NCI-H146 treated with DMSO at 0.1 percent for 48 hours (cell line): ENCODE measurements around the gene MYL9.
"Not testable (repeated sequence)": the region's sequence is repeated elsewhere in the genome, so short reads cannot be mapped to it uniquely, and the experiment has no call there.

ENCODE experiments used
- DNase-seq: peaks from one replicate; lab custom pipeline; 2025; ENCODE audit not compliant: unreplicated experiment; lab: John Stamatoyannopoulos, UW

Gene MYL9

GRCh38 chr20:36541227-36541767, at the start of gene MYL9:
MYL9 (plus strand) TSS chr20:36541519; CDS start chr20:36544885, 3,366 bp downstream.
- no peak for DNase-seq

GRCh38 chr20:36491901-36492617, 49.3 kb upstream of the MYL9 start:
- DNase-seq, result no peak

- no peak for DNase-seq
These were observed 48.1 kb upstream of the MYL9 start for GRCh38 chr20:36493051-36493800.

- DNase-seq, result no peak
These were observed 47.6 kb upstream of the MYL9 start for GRCh38 chr20:36493801-36494114.

GRCh38 chr20:36496707-36497669, 44.3 kb upstream of the MYL9 start:
- no peak for DNase-seq

- no peak for DNase-seq
These were observed 43.5 kb upstream of the MYL9 start for GRCh38 chr20:36497856-36498255.

- no peak for DNase-seq
These were observed 42.7 kb upstream of the MYL9 start for GRCh38 chr20:36498386-36499179.

- no peak for DNase-seq
These were observed 42.1 kb upstream of the MYL9 start for GRCh38 chr20:36499211-36499610.

GRCh38 chr20:36499723-36500501, 41.4 kb upstream of the MYL9 start:
- no peak for DNase-seq

- DNase-seq, result no peak
These were observed 39.8 kb upstream of the MYL9 start for GRCh38 chr20:36501367-36502006.

- DNase-seq, result no peak
These were observed 37.0 kb upstream of the MYL9 start for GRCh38 chr20:36504295-36504694.

- DNase-seq, result no peak
These were observed 35.1 kb upstream of the MYL9 start for GRCh38 chr20:36506253-36506652.

GRCh38 chr20:36507746-36508145, 33.6 kb upstream of the MYL9 start:
- no peak for DNase-seq

GRCh38 chr20:36519012-36519719, 22.2 kb upstream of the MYL9 start:
- DNase-seq, result no peak

- no peak for DNase-seq
These were observed 21.4 kb upstream of the MYL9 start for GRCh38 chr20:36519944-36520343.

GRCh38 chr20:36521526-36521925, 19.8 kb upstream of the MYL9 start:
- no peak for DNase-seq

- not testable (repeated sequence) for DNase-seq
These were observed 18.9 kb upstream of the MYL9 start for GRCh38 chr20:36522412-36522811.

- DNase-seq, result no peak
These were observed 18.0 kb upstream of the MYL9 start for GRCh38 chr20:36523341-36523740.
